GM19467 (cell line): ENCODE data around the gene AUTS2.

Experiments
- ATAC-seq: cut with Tn5 transposase; IDR thresholded peaks from one replicate; pipeline ENCODE4 v1.9.1; 2021; ENCODE audit warnings: mild to moderate bottlenecking, moderate library complexity; ENCODE audit not compliant: unreplicated experiment

The AUTS2 gene

DNA sequence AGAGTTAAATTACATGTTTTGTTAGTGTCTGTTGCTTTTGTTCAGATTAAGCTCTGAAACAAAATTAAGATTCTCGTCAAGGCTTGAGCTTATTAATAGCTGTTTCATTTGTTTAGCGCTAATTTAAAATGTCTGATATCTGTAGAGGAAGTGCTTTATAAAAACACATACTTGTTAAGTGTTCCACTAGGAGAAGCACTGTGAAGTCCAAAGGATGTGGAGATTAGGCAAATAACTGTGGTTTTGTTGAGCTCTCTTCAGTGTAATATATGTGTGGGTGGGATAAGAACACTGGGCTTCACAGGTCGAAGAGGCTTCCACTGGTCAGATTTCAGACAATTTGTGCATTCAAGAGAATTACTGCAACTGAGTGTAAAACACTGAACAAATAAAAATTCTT, 242.0 kb downstream of the AUTS2 start:
- no peak for ATAC-seq

DNA sequence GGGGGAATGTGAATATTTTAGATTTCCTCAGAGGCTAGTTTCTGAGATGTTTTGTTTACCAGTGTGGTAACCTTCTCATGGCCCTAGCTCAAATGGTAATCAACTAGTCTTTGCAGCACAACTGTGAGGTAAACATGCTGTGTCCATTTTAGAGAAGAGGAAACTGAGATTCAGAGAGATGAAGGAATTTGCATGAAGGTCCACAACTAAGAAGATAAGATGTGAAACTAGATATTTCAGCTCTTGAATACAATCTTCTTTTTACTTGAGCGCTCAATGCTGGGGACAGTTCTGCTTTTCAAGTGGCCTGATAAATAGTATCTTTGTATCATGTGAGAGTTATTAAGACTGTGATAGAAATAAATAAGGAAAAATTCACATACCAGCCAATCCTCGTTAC, 245.4 kb downstream of the AUTS2 start:
- ATAC-seq, result no peak

DNA sequence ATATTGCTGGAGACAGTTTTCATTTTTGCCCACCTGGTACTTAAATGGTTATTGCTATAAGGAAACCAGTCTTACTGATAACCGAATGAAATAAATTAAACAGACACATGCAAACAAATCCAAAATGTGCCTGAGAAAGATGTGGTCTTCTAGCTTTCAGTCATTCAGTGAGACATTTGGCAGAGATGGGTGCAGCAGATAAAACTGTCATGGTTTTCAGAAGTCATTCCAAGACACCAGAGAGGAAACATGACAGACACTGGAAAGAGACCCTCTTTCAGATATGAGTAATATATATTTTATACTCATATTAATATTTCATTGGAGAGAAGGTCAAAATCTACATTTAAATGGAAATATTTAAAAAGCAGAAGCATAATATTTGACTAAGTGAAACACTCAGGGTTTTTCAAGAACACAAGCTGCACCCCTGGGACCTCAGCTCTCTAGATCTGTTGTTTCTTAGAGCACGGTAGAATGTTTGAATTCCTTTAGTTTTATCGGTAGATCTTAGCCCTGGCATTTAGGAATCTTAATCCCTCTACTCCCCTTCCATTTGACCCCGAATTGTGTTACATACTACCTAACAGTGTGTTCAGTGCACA, 246.1 kb downstream of the AUTS2 start:
- no peak for ATAC-seq

DNA sequence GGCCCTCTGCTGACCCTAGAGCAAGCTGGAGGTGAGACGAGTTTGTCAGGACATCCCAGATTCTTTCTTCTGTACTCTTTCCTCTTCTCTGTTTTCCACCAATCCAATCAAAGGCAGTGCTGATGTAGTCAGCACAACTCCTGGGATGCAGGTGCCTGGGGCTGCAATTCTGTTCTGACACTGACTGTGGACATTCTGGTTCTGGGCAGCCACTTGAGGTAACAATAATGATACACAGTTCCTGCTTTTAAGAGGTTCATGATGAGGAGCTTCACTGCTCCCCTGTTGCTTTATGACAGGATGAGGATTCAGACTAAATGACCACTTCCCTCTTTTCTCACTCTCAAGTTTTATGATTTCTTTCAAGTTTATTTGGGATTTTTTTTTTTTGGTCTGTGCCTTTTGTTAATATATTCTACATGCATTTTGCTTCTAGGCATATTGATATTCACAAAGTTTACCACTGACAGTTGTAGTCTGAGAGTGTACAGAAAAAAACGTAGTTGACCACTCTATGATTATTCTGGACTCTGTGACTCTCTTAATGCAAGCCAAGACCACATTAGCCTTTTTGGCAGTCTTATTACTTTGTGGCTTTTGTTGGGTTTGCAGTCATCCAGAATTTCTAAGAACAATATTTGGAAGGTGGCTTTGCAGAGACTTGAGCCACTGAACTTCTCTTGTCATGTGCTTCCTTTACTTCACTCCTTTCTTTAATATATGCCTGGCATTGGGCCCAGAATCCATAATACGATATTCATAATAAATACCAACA, 247.6 kb downstream of the AUTS2 start:
- ATAC-seq, result no peak

DNA sequence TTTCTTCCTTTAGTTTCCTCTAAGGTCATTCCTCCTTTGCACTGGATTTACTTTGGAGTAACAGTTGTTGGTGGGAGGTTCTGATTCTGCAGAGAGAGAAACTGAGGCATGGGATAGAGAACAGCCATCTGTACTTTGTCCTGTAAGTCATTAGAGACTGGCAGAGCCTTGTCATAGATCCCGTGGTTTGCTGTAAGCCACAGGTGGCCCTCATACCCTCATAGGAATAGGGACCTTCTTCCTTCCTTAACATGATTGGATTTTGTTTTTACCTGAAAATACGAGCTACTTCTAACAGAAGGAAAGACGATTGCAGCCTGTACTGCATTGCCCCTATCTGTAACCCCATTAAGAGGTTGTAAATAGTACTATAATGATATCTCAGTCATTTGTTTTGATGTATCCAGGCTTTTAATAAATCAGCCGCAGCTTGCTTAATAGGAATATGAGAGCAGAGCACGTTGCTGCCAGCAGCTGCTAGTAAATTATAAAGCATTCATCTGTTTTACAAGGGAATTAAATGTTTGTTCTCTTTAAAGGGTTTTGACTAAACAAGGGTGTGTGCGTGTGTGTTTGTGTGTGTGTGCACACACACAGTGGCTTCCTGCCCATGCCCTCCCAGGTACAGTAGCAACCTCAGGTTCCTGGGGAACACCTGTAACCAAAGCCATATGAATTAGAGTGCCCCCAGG, 249.8 kb downstream of the AUTS2 start:
- no peak for ATAC-seq

DNA sequence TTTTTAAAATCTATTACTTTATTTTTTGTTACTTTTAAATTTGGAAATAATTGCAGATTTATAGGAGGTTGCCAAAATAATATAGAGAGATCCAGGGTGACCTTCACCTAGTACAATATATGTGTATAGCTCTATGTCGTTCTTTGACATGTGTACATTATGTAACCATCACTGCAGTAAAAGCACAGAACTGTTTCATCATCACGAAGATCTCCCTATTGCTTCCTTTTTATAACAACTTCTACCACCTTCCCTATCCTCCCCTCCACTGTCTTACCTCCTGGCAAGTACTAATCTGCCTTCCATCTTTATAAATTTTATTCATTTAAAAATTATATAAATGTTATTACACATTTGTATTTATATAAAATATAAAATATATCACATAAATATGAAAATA, 251.0 kb downstream of the AUTS2 start:
- ATAC-seq, result no peak

DNA sequence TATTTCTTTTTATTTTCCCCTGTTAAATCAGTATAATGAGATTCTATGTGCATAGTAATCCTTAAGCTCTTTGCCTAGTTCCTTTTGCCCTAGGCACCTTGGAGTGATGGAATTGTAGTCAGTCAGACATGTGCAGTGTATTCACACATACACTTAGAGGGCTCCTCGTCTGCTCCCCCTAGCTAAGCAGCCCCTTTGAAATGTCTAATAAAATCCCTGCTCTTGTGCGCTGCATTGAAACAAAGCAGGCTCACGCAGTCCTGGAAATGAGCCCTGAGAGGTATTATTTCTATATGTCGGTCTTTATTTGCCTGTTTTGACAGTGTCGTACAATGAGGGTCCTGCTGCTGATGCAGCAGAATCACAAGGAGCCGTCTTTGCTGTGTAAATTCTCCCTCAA, 258.7 kb downstream of the AUTS2 start:
- no peak for ATAC-seq

DNA sequence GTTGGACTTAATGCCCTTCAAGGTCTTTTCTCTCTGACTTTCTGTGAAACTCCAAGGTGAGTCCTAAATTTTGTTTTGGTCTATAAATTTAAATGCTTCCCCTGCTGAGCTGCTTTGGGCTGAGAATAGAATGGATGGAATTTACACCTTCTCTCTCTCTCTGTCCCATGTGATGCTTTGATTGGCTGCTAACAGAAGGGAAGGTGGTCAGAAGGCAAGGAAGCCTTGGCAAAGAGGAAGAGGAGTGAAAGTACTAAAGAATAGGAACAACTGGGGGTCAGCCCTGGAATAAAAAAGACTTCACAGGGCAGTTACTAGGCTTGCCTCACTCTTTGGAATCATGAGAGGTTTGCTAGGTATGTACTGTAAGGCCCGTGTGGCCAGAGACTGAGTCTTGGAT, 260.2 kb downstream of the AUTS2 start:
- ATAC-seq, result no peak

DNA sequence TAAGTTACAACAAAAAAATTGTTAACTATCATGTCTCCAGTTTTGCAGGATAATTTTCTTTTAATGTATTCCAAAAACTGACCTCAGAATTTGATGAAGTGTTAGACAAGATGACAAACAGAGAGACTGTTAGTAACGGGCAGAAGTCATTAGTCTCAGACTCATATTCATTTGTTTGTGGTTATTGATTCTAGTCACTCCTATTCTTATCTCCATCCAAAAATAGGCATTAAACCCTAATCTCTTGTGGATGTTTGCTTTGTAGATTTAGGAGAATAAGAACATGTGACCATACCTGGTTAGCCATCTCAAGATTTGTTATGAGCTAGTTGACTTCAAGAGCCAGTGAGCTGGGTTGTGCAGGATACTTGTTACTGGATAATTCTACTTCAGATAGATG, 261.1 kb downstream of the AUTS2 start:
- no peak for ATAC-seq

DNA sequence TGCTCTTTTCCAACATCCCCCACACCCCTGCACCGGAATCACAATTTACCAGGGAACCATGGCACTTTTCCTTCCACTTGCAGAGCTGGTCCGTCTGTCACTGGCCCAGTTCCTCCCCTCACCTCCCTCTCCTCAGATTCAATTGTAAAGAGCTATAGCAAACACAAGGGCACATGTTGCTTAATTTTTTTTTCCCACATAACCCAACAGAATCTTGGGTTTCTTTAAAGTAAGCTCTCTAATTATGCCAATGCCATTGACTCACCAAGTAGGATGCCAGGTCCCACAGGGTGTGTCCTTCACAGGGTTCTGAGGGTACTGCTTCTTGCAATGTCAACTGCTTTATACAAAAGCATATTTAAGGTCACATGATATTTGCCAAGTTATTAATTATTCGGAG, 262.2 kb downstream of the AUTS2 start:
- no peak for ATAC-seq

DNA sequence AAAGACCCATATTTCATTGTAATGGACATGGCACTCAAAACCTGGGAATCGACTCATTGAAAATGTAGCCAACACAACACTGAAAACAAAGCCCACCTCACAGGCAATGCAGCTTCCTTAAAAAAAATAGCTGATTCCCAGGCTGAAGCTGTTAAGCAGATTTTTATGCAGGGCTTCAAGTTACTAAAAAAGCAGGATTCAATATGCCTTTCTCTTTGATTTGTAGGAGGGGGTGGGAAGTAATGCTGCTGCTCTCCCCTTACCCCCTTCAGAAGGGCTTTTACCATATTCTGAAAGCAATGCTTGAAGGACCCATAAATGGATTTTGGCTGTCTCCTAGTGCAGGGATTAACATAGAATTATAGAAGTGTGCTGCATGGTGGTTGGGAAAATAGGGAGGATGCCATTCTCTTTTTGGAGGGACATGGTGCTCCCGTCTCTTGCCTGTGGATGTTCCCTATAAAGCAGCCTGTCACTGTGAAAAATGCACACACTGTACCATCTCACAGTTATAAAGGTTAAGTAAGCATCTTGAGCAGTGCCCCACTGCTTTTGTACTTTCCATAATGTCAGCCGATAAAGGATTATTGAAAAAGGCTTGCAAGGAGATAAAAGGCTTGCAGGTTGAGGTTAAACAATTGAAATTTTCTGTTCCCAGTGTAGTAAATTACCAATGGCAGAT, 262.8 kb downstream of the AUTS2 start:
- ATAC-seq, result no peak

DNA sequence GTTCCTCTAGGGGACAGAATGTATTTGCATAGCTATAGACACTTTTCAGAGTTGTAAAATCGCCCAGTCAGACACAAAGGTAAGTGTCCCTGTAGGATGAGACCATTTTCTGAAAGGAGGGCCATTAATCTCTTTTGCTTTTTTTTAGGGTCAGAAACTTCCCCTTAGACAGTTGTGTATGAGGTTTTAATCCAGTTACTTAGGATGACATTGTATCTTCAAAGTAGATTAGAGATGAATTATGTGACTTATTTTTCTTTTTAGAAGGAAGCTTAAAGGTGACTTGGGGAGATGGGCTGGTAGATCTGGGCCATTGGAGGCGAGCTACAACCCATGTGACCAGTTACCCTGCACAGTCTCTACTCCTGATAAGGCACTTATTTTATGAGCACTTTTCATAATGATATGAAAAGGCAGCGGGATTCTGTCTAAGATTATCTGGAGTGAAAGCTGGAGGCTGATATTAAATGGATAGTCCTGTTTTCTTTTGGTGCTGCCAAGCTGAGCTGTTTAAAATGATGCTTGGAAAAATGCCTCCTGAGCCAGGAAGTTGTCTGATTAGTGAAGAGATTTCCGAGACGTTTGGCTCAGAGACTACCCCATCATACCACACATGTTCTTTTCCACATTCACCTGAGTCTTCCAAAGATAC, 264.3 kb downstream of the AUTS2 start:
- ATAC-seq, result no peak

DNA sequence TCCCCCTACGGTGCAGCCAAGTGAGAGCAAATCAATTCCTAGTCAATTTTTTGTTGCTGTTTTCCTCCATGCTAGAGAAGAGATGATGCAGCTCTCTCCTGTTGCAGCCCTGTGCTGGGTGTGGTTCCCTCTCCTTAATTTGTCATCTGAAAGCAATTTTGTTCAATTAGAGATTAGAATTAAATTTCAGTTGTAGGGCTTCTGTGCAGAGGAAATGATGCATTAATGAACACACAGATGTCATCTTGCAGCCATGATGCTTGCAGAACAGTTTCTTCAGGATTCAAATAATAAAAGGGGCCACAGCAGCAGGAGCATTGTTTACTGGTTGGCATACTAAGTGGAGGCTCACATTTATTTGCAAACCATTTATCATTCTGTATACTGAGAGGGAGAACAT, 266.0 kb downstream of the AUTS2 start:
- no peak for ATAC-seq

DNA sequence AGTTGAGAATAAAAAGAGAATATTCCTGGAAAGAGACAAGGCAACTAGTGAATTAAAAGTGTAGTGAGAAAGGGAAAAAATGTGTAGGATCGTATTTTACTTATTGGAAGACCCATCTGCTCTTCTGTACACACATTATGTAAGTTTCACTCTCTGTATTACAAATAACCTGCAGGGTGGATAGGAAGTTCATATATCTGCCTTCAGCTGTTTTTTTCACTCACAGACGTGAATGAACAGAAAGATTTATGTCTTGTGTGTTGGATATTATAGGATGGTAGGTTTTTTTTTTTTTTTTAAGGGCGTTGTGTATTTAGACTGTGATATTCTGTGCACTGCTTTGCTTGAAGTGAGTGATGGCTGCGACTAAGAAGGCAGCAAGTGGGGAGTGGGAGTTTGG, 266.5 kb downstream of the AUTS2 start:
- no peak for ATAC-seq

DNA sequence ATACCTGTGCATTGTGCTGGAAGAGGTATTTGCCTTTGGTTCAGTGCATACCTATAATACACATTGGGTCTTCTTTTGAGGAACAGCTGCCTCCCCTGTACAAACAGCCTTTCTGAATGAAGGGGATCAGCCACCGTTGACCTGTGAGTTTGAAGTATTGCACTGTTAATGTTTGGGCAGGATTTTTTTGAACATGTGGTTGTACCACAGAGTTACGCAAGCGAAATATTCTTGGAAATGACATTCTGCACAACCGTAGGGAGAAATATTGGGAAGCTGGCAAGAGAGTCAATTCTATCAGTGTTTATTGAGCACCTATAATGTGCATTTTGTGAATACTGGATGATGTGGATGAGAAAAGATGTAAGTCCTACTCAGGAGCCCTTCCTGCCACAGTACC, 270.6 kb downstream of the AUTS2 start:
- no peak for ATAC-seq

DNA sequence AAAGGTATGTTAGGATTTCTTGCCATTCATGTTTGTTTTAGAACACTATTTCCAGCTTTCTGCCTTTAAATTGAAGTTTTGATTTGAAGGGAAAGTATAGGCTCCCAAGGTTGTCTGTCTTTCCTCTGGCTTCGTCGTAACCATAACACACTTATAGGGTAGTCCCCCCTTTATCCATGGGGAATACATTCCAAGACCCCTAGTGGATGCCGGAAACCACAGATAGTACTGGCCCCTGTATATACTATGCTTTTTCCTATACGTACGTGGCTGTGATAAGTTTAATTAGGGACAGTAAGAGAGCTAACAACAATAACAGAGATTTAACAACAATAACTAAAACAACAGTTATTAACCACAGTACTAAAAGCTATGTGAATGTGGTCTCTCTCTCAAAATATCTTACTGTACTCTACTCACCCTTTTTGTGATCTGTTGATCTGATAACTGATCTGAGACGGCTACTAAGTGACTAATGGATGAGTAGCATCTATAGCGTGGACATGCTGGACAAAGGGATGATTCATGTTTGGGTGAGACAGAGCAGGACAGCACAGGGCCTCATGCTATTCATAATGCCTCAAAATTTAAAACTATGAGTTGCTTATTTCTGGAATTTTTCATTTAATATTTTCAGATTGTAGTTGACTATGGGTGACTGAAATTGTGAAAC, 273.1 kb downstream of the AUTS2 start:
- no peak for ATAC-seq

DNA sequence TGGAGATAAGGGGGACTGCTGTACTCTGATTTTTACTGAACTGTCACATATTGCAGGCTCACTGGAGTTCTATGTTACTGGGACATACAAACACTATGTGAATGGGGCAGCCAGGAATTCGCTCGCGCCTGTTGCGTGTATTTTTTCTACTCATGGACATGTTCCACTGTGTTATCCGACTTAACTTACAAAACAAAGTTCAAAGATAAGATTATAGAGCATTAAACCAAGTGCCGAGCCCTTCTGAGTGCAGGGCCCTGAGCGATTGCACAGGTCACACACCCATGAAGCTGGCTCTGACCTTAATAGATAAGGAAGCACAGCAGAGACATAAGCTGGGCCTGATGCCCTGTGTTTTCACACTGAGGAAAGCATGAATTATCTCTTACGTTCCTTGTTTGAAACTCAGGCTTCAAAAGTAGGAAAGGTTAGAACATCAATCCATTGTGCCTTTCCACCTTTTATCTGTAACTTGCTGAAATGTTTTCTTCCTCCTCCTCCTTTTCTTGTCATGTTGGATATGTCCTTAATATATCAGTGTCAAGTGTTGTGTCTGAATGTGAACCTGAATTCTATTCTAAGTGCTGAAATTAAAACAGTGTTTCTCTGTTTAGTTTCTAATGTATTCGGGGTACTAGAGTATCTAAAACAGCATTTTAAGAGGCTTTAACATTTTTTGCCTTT, 273.8 kb downstream of the AUTS2 start:
- no peak for ATAC-seq

DNA sequence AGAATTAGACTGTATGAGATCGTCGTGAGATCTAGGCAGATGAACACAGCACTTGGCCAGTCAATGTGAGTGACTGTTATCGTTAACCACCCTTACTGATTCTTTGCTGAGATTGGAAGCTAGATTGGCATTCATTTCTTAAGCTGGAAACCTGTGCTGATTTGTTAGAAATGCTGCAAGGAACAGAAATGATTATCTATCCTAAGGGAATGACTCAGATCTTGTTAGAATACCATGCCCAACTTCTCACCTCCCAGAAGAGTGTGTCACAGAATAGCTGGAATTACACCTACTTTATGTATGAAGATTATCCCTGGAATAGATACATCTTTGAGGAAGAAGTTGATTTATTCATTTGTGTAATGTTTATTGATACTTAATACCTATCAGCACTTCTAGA, 275.2 kb downstream of the AUTS2 start:
- no peak for ATAC-seq

DNA sequence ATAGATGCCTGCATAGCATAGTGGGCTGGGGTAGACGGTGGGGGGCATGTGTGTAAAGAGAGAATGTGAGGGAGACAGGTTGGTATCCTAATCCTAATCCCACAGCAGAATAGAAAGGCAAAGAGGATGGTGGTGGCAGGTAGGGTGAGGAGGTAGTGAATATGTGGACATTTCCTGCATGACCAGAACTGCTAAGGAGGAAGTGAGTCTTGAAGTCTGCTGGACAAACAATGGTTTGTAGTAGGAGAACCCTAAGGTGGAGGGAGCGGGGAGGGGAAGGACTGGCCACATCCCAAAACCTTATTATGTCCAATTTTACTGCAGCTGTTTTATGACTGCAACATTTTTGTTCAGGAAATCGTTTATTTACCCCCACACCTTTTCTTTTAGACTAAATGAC, 279.7 kb downstream of the AUTS2 start:
- no peak for ATAC-seq

DNA sequence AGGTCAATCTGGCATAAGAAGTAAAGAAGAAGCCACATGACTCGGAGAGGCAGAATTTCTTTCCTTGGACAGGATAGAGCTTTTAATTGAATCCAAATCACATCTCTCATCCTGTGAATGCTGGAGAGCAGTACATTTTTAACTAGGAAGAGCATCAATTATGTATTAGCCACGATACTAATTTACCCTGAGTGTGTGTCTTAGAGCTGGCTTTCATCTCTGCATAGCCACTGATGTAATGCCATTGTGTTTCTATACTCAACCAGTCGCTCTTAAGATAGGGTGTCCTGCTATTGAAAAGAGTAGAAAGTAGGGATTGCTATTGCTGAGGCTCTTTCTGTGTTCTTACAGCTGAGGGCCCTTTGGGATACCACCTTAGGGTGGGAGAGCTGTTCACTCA, 280.3 kb downstream of the AUTS2 start:
- no peak for ATAC-seq
